K562 treated with DMSO at 1 percent for 12 hours (cell line): ENCODE data around the gene XRCC4. TPM values are rescaled to one million over a fixed set of nuclear protein-coding genes. Genes with fewer than 3 reads are reported as not detected.

ENCODE experiments used
- total RNA-seq: library from RNA; unstranded; fragments of 300-600 nt; gene quantifications from 2 replicates; pipeline ENCODE4 v1.2.3, GENCODE V29; 2022; ENCODE audit not compliant: insufficient read depth

The XRCC4 gene
- total RNA-seq, result 8.4 and 11.2 TPM in 2 replicates

GRCh38 chr5:83076742-83077661 lies at the start of gene XRCC4, which contains the start of gene TMEM167A:
TSS of gene XRCC4 (plus strand) at chr5:83077547. CDS start at chr5:83104920, 27,373 bp downstream.
TSS of gene TMEM167A (minus strand) at chr5:83077394. CDS start at chr5:83077323, 71 bp downstream.

Other genes starting within 250 kb of the XRCC4 start
- gene TMEM167A, start 153 bp upstream of the XRCC4 start, total RNA-seq, result 13.9 and 32.5 TPM in 2 replicates